HepG2 (cell line): ENCODE measurements around the gene ZNF322. TPM values are rescaled to one million over a fixed set of nuclear protein-coding genes. Genes with fewer than 3 reads are reported as not detected.

Source experiments
- FOXA1 ChIP-seq, 2 experiments: fragments of 450-650 bp in 1 of 2; sonication (generic) in 1 of 2; formaldehyde crosslinking in 1 of 2; IDR thresholded peaks; 2 replicates each; pipeline versions ENCODE4 v1.4.0 to v1.6.1; 2016 to 2020; ENCODE audit warnings: missing genetic modification reagents in 1 of 2
- FOXO1 ChIP-seq: sonication (generic); formaldehyde crosslinking; IDR thresholded peaks from 2 replicates; pipeline ENCODE4 v1.4.0; 2020; ENCODE audit warnings: missing genetic modification reagents
- FUBP1 ChIP-seq: sonication (generic); formaldehyde crosslinking; IDR thresholded peaks from 2 replicates; pipeline ENCODE4 v1.5.1; 2020; ENCODE audit warnings: missing genetic modification reagents, mild to moderate bottlenecking, borderline replicate concordance
- LRRFIP1 ChIP-seq: sonication (generic); formaldehyde crosslinking; conservative IDR thresholded peaks from 2 replicates; pipeline ENCODE4 v1.4.0; 2020; ENCODE audit warnings: missing genetic modification reagents
- MAFF ChIP-seq: IDR thresholded peaks from 2 replicates; pipeline ENCODE4 v1.6.1; 2011; ENCODE audit warnings: low read depth, low read length, improper control_type of control experiment
- NBN ChIP-seq: fragments of 450-650 bp; conservative IDR thresholded peaks from 2 replicates; pipeline ENCODE4 v1.6.1; 2017
- NCOR1 ChIP-seq: fragments of 200-600 bp; sonication (generic); IDR thresholded peaks from 2 replicates; pipeline ENCODE4 v1.7.0; 2017; ENCODE audit warnings: antibody characterized with exemption, low read length, borderline replicate concordance
- NR0B2 ChIP-seq: sonication (generic); formaldehyde crosslinking; IDR thresholded peaks from 2 replicates; pipeline ENCODE4 v1.4.0; 2020; ENCODE audit warnings: mild to moderate bottlenecking, missing genetic modification reagents
- RFXANK ChIP-seq: IDR thresholded peaks from 2 replicates; pipeline ENCODE4 v1.6.1; 2016
- SALL1 ChIP-seq: sonication (generic); formaldehyde crosslinking; IDR thresholded peaks from 2 replicates; pipeline ENCODE4 v1.8.0; 2022; ENCODE audit warnings: mild to moderate bottlenecking, missing genetic modification reagents
- SOX6 ChIP-seq, 2 experiments: fragments of 450-650 bp in 1 of 2; sonication (generic) in 1 of 2; formaldehyde crosslinking in 1 of 2; IDR thresholded peaks; 2 replicates each; pipeline versions ENCODE4 v1.4.0 to v1.6.1; 2017 to 2020; ENCODE audit warnings: antibody characterized with exemption in 1 of 2, mild to moderate bottlenecking in 1 of 2, missing genetic modification reagents in 1 of 2
- TARDBP ChIP-seq: sonication (generic); formaldehyde crosslinking; IDR thresholded peaks from 2 replicates; pipeline ENCODE4 v1.8.0; 2022; ENCODE audit warnings: mild to moderate bottlenecking, missing genetic modification reagents
- TBL1XR1 ChIP-seq: fragments of 150-350 bp; IDR thresholded peaks from 2 replicates; pipeline ENCODE4 v1.6.1; 2014; ENCODE audit warnings: borderline replicate concordance, low read length; ENCODE audit not compliant: partially characterized antibody
- TBX3 ChIP-seq: fragments of 450-650 bp; IDR thresholded peaks from 2 replicates; pipeline ENCODE4 v1.6.1; 2017; ENCODE audit warnings: antibody characterized with exemption, mild to moderate bottlenecking, inconsistent platforms, borderline replicate concordance
- ZBTB3 ChIP-seq: sonication (generic); formaldehyde crosslinking; IDR thresholded peaks from 2 replicates; pipeline ENCODE4 v1.4.0; 2020; ENCODE audit warnings: low read depth, mild to moderate bottlenecking, moderate library complexity, missing genetic modification reagents, borderline replicate concordance
- ZNF296 ChIP-seq: sonication (generic); formaldehyde crosslinking; conservative IDR thresholded peaks from 2 replicates; pipeline ENCODE4 v1.5.0; 2020; ENCODE audit warnings: mild to moderate bottlenecking, missing genetic modification reagents
- ZNF33A ChIP-seq: sonication (generic); formaldehyde crosslinking; IDR thresholded peaks from 2 replicates; pipeline ENCODE4 v1.5.1; 2020; ENCODE audit warnings: missing genetic modification reagents, mild to moderate bottlenecking, moderate library complexity, borderline replicate concordance
- ZNF430 ChIP-seq: sonication (generic); formaldehyde crosslinking; IDR thresholded peaks from 2 replicates; pipeline ENCODE4 v1.9.0; 2021; ENCODE audit warnings: mild to moderate bottlenecking, missing genetic modification reagents
- ZNF678 ChIP-seq: sonication (generic); formaldehyde crosslinking; IDR thresholded peaks from 2 replicates; pipeline ENCODE4 v1.4.0; 2020; ENCODE audit warnings: mild to moderate bottlenecking, missing genetic modification reagents
- ZNF83 ChIP-seq: sonication (generic); formaldehyde crosslinking; IDR thresholded peaks from 2 replicates; pipeline ENCODE4 v1.4.0; 2020; ENCODE audit warnings: missing genetic modification reagents, mild to moderate bottlenecking, borderline replicate concordance
- ZNF839 ChIP-seq: sonication (generic); formaldehyde crosslinking; IDR thresholded peaks from 2 replicates; pipeline ENCODE4 v1.4.0; 2020; ENCODE audit warnings: missing genetic modification reagents, mild to moderate bottlenecking, borderline replicate concordance
- ZUFSP ChIP-seq: sonication (generic); formaldehyde crosslinking; IDR thresholded peaks from 2 replicates; pipeline ENCODE4 v1.9.0; 2021; ENCODE audit warnings: missing genetic modification reagents, mild to moderate bottlenecking, borderline replicate concordance
- polyA plus RNA-seq, 8 experiments: library from polyadenylated mRNA; depleted of rRNA in 3 of 8; stranded (reverse) in 7 of 8; unstranded in 1 of 8; fragments of >200 nt; fragmentation: Illumina TruSeq in 4 of 8; extraction: Trizol in 4 of 8; gene quantifications; 2 replicates each; pipeline versions ENCODE4 v1.2.1 to v1.2.3, GENCODE V29; 2011 to 2016; ENCODE audit warnings: low read depth in 4 of 8, missing spikeins in 1 of 8, mixed read lengths in 1 of 8; ENCODE audit not compliant: insufficient read depth in 1 of 8
- total RNA-seq, 5 experiments: library from RNA; depleted of rRNA; stranded (reverse); fragments of >200 nt; fragmentation: Illumina TruSeq; extraction: Trizol; gene quantifications; 2 replicates each; pipeline ENCODE4 v1.2.3, GENCODE V29; 2016; ENCODE audit warnings: low read depth in 1 of 5

Gene ZNF322
- total and polyA plus RNA-seq, 2 of the 13 experiments (the other 11 are each of a cell fraction or from before 2014, with no cell fraction given), result 8.3 to 22.8 TPM

- TF ChIP-seq TBL1XR1 (peak; percentile 72), NCOR1 (peak; percentile 62; the same call in 1 of the 2 replicates), ZNF430 (CRISPR knock-in tag) (peak; percentile 95), TBX3 (peak; percentile 58; the same call in 1 of the 2 replicates), FOXO1 (CRISPR knock-in tag) (peak; percentile 94), ZBTB3 (CRISPR knock-in tag) (peak; percentile 94; the same call in 1 of the 2 replicates), SALL1 (peak; percentile 97), ZNF839 (peak; percentile 98), ZUFSP (CRISPR knock-in tag) (no peak), NR0B2 (CRISPR knock-in tag) (peak; percentile 78), FOXA1 (IDR thresholded peaks at IDR 0.05) (no peak), FOXA1 (CRISPR knock-in tag; IDR thresholded peaks at IDR 0.05) (peak; percentile 98), MAFF (no peak), LRRFIP1 (peak; percentile 84; the same call in 1 of the 2 replicates), ZNF33A (CRISPR knock-in tag) (peak; percentile 81; the same call in 1 of the 2 replicates), TARDBP (CRISPR knock-in tag) (peak; percentile 99), ZNF296 (CRISPR knock-in tag) (no peak), ZNF83 (CRISPR knock-in tag) (peak; percentile 97; the same call in 1 of the 2 replicates), RFXANK (CRISPR knock-in tag) (peak; percentile 89; the same call in 1 of the 2 replicates), SOX6 (IDR thresholded peaks at IDR 0.05) (no peak), SOX6 (CRISPR knock-in tag; IDR thresholded peaks at IDR 0.05) (peak; percentile 87), NBN (no peak), ZNF678 (0 out of 2 replicates have a peak, but pooled peaks have one; percentile 90), FUBP1 (CRISPR knock-in tag) (no peak)
These were observed 62.8 kb downstream of the ZNF322 start, which contains the start of gene ABT1 (continued) for GRCh38 chr6:26596579-26597388.
